Mesodermal cell (in vitro differentiated cells): ENCODE results near the gene UPP2.

Experiments used
- H3K27ac ChIP-seq: 2 replicates; pipeline ENCODE4 v1.7.0; 2013; ENCODE audit warnings: mild to moderate bottlenecking, low read depth, low read length, moderate library complexity; ENCODE audit not compliant: severe bottlenecking
- H3K36me3 ChIP-seq: 2 replicates; pipeline ENCODE4 v1.7.1; 2013; ENCODE audit warnings: mild to moderate bottlenecking, low read length, moderate library complexity; ENCODE audit not compliant: control insufficient read depth, insufficient read depth
- H3K4me1 ChIP-seq: one replicate; pipeline ENCODE4 v1.7.1; 2013; ENCODE audit warnings: mild to moderate bottlenecking, low read length; ENCODE audit not compliant: insufficient read depth, control insufficient read depth, poor library complexity, severe bottlenecking
- H3K4me3 ChIP-seq: 2 replicates; pipeline ENCODE4 v1.7.0; 2013; ENCODE audit warnings: low read length, control low read depth, mild to moderate bottlenecking; ENCODE audit not compliant: insufficient read depth, poor library complexity, severe bottlenecking; ENCODE audit errors: extremely low read depth
- H3K9me3 ChIP-seq: 2 replicates; pipeline ENCODE4 v1.7.1; 2013; ENCODE audit warnings: mild to moderate bottlenecking, low read length, moderate library complexity; ENCODE audit not compliant: control insufficient read depth
- WGBS, 2 experiments: methylation state at CpG; one replicate each; pipeline ENCODE4 v1.1.5; 2013; ENCODE audit warnings: missing lambda C conversion rate in 2 of 2; ENCODE audit not compliant: insufficient coverage in 2 of 2; 5-methylcytosine and 5-hydroxymethylcytosine counted together

The UPP2 gene

DNA sequence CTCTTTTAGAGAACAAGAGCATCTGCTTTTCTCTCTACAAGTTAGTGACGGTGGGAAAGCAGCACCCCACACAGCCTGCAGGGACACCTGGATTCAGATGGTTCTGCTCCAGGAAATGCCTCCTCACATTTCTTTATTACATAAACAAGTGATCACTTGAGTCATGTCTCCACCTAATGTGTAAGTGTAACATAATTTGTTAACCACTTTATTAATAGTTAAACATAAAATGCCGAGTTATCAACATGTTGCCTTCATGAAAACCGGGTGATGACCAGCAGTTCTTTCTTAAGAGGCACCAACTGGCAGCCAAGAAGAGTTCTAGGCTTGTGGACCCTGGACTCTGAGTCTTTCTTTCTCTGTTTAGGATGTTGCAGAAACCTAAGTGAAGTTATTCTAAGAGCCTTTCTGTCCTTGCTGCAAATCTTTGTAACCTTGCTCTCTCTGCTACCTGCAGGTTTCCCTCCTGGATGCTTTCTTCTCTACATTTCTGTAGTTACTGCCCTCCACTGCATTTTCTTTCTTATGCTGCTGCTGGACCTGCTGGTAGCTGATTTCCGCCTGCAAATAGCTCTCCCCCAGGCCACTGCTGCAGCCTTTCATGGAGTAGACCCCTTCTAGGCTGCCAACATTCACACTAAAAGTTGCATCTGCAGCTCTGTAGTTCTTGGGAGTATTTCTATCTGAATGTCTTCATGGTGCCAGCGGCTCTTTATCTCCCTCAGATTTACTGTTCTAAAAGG, 24.3 kb downstream of the UPP2 start:
- Histone ChIP-seq H3K4me1 (no peaks in the 10 kb centered on the region), H3K27ac (no peak overlapping the region), H3K4me3 (no peak overlapping the region), H3K36me3 (no peaks in the 10 kb centered on the region), H3K9me3 (no peaks in the 10 kb centered on the region)
- 75 to 92% methylated on average over 1 to 4 of the region's 5 CpGs for WGBS, 2 experiments

DNA sequence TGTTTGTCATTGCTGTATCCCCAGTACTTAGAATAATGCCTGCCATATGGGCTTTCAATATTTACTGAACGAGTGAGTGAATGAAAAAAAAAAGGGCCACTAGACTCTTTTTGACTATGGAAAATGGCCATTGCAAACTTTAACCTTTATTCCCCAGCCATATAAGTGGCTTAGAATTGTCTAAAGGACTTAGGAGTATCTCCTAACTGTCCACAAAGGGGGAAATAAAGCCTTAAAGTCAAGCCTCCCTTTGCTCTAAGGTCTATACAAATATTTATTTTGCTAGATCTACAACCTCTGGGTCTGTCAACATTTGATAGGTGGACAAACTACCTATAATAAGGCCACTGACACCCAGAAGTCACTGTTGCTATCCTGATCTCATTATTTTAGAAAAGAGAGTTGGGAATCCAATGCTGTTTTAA, 25.7 kb downstream of the UPP2 start:
- no CpG with 5 or more reads among the region's 1 CpG for WGBS, 2 experiments
- H3K36me3 ChIP-seq = no peaks in the 10 kb centered on the region
- no peak overlapping the region for H3K27ac ChIP-seq
- no peak overlapping the region for H3K4me3 ChIP-seq
- no peaks in the 10 kb centered on the region for H3K9me3 ChIP-seq
- no peaks in the 10 kb centered on the region for H3K4me1 ChIP-seq

DNA sequence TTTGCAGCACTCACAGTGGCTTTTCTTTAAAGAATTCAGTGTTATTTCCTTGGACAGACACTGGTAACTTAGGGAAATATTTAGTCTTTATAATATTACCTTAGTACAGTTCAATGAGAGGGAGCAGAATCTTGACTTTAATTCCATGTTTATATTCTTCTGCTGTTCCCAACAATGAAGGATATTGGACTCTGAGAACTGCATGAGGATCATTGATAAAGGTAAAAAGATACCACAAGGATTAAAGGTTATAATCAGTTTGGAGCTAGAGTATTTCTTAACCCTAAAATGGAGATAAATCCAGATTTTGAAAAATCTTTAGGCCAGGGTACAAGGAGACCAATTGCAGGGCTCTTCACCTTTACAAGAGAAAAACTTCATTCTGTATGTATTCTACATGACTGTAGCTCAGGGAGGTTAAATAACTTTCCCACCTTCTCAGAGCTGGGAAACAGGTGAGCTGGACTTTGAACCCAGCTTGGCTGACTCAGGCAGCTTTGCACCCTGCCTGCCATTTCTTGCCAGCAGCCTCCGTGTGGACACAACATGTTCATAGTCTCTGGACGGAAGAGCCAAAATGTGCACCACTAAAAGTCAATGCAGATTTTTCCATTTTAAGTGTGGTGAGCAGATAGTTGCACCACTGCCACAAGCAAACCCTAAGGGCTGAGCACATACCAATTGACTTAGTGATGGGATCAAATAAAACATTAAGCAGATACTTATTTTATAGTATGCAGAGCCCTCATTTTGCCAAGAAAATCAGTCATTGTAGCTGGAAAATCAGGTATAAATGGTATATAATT, 26.7 kb downstream of the UPP2 start:
- Histone ChIP-seq H3K36me3 (no peaks in the 10 kb centered on the region), H3K27ac (no peak overlapping the region), H3K4me3 (no peak overlapping the region), H3K4me1 (no peaks in the 10 kb centered on the region), H3K9me3 (no peaks in the 10 kb centered on the region)
- 80 to 92% methylated on average over 1 to 2 of the region's 2 CpGs for WGBS, 2 experiments

DNA sequence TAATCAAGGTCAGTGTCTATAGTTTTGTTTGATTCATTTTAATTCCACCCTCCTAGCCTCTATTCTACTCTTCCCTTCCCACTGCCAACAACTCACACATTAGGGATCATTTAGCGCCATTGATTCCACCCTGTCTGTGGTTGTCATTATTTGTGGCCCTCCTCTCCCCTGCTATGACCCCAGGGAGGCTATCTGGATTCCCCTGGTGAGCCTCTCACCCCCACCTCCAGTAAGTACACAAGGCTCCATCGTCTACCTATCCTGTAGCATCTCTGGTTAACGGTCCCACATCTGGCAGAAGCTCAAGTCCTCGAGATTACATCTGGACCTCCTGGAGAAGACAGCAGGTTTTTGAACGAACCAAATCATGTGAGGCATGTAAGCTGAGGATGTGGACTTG, 27.4 kb downstream of the UPP2 start:
- no peaks in the 10 kb centered on the region for H3K4me1 ChIP-seq

DNA sequence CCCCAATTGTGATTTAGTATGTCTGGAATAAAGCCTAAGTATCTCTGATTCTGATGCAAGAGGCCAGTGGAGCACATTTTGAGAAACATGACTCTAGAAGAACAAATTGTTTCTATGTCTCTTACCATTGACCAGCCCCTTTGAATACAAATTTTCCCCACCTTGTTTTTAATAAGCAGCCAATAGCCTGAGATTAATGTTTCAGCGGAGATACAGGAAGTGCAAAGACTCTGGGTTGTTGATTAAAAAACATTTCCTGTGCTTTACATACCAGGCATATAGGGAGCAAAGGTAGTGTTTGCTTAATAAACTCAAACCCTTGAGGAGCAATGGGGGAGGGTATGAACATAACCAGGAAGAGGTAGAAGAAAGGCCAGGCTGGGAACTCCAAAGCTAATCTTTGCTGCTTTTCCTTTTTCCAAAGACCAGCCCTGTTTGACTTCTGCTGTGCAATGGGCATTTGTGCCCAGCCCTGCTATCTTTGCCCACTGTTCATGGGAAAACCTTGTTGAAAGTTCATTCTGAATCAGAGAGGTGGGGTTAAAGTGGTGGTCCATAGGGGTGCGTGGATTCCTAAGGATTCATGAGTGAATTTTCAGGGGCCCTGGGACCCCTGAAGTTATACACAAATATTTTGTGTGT, 29.3 kb downstream of the UPP2 start:
- Histone ChIP-seq H3K4me1 (no peaks in the 10 kb centered on the region), H3K27ac (no peak overlapping the region), H3K9me3 (no peaks in the 10 kb centered on the region), H3K4me3 (no peak overlapping the region), H3K36me3 (no peaks in the 10 kb centered on the region)
- 83 to 100% methylated on average over 1 to 2 of the region's 2 CpGs for WGBS, 2 experiments

More for the DNA sequence above, 27.4 kb downstream of the UPP2 start:
- H3K36me3 ChIP-seq = no peaks in the 10 kb centered on the region
- H3K27ac ChIP-seq = no peak overlapping the region
- H3K4me3 ChIP-seq = no peak overlapping the region
- no peaks in the 10 kb centered on the region for H3K9me3 ChIP-seq
- WGBS, 2 experiments = 79 to 84% methylated on average over 5 of the region's 5 CpGs

DNA sequence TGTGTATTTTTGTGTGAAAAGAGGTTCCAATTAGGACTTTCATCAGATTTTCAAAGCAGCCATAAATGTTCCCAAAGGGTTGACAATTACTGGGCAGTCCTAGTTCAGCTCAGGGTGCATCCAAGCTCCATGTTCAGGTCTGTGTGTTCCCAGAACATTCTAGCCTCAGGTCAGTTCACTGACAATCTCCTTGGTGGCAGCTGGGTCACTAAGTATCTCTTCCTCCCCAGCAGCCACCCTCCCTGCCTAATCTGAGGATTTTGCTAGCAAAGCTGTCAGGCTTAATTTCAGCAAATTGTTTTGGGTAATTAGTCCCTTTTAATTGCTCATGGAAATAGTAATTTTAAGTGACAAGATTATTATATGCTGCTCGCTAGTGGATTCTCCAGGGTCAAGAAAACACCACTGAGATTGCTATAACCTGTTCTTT, 29.8 kb downstream of the UPP2 start:
- WGBS, 2 experiments = 82 to 100% methylated on average over 1 of the region's 1 CpG
- no peaks in the 10 kb centered on the region for H3K4me1 ChIP-seq
- H3K36me3 ChIP-seq = no peaks in the 10 kb centered on the region
- no peak overlapping the region for H3K27ac ChIP-seq
- no peaks in the 10 kb centered on the region for H3K9me3 ChIP-seq
- no peak overlapping the region for H3K4me3 ChIP-seq

DNA sequence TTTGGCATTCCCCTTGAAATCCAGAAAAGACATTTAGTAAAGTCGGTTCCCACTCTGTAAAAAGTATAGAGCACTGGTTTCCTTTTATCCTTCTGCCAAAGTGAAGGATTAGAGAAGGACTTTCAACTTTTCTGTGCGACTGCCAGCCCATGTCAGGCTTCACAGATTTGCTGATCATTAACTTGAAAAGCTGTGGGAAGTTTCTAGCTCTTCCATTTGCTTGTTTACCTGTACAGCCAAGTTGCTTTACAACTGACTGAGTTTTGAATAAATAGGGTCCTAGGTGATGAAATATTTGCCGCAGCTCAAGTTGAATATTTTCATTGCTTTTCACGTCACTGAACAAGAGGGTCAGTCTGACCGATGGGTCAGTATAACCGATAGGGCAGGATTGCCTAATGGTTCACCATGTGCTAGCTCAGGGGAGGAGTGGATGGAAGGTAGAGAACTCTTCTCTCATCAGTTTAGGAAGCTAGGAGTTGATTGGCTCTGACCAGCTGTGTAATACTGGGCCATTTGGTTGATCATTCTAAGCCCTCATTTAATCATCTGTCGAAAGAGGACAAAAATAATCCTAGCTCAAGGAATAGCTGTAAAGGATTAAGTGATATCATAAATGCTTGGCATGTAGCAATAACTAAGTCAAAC, 30.4 kb downstream of the UPP2 start:
- no peaks in the 10 kb centered on the region for H3K4me1 ChIP-seq
- no peak overlapping the region for H3K4me3 ChIP-seq
- H3K27ac ChIP-seq = no peak overlapping the region
- WGBS, 2 experiments = 93 to 100% methylated on average over 6 of the region's 7 CpGs
- H3K36me3 ChIP-seq = no peaks in the 10 kb centered on the region
- no peaks in the 10 kb centered on the region for H3K9me3 ChIP-seq

DNA sequence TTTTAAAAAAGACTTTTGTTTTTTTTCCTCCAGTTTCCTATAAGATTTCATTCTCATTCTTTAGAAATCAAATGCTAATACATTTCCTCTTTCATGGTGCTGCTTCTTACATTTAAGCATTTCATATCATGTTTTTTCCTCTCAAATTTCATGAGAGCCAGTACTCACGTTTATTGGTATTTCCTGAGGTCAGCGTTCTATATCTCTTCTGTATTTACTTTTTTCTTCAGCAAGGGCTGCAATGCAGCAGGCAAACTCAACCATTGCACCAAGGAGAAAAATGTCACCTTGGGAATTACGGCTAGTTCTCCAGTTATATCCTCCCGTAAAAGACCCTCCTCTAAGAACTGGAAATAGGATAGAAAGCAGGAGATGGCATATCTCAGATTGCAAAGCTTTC, 32.4 kb downstream of the UPP2 start:
- no peak overlapping the region for H3K27ac ChIP-seq
- WGBS, 2 experiments = 98 to 100% methylated on average over 2 to 4 of the region's 4 CpGs
- no peak overlapping the region for H3K4me3 ChIP-seq
- H3K4me1 ChIP-seq = no peaks in the 10 kb centered on the region
- H3K36me3 ChIP-seq = no peaks in the 10 kb centered on the region
- no peaks in the 10 kb centered on the region for H3K9me3 ChIP-seq

DNA sequence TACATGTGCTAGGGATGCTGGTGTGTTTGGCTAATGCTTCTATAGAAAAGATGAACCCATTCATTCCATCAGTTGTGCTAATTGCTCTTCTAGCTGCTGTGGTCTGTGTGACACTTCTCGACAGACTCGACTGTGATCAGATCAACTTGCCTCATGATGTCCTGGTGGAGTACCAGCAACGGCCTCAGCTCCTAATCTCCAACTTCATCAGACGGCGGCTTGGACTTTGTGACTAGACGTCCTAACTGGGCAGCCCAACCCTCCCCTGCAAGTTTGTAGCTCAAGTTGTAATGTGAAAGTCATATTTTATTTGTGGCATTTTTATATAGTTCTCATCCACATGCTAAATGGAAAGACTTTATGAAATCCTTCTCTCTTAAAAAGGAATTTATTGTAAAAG, 33.0 kb downstream of the UPP2 start:
- Histone ChIP-seq H3K4me3 (no peak overlapping the region), H3K27ac (no peak overlapping the region), H3K9me3 (no peaks in the 10 kb centered on the region), H3K4me1 (no peaks in the 10 kb centered on the region), H3K36me3 (no peaks in the 10 kb centered on the region)
- 96 to 100% methylated on average over 2 to 3 of the region's 6 CpGs for WGBS, 2 experiments

DNA sequence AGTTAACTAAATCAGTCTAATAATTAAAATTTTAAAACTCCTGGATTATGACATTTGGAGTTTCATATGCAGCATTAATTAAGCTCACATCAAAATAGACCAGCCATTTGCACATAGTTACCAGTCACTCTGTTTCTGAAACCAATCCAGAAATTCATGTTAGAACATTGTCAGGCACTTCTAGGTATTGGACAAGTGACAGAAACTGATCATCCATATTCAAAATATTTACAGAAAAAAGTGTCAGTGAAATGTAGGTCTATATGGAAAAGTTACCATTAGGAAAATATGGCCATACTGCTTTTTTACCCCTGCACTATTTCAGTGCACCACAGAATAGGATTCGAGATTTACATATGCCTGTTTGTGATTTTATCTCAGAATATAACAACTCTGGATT, 33.4 kb downstream of the UPP2 start:
- WGBS, 2 experiments = no CpG with 5 or more reads among the region's 1 CpG
- Histone ChIP-seq H3K9me3 (no peaks in the 10 kb centered on the region), H3K4me3 (no peak overlapping the region), H3K4me1 (no peaks in the 10 kb centered on the region), H3K36me3 (no peaks in the 10 kb centered on the region), H3K27ac (no peak overlapping the region)
